ENCODE data around the gene ONECUT1. TPM values are rescaled to one million over a fixed set of nuclear protein-coding genes. Genes with fewer than 3 reads are reported as not detected.

Gene ONECUT1
- total RNA-seq, 1 donor = not detected

- DNase-seq (ENCODE audit: low read depth in 2 of 3, low spot score in 2 of 3) = no peak
These were observed 7.7 kb upstream of the ONECUT1 start for GRCh38 chr15:52797625-52798501.

GRCh38 chr15:52796753-52797520, 6.8 kb upstream of the ONECUT1 start:
- DNase-seq (ENCODE audit: low read depth in 2 of 3, low spot score in 2 of 3) = no peak

- DNase-seq (ENCODE audit: low read depth in 2 of 3, low spot score in 2 of 3) = no peak
These were observed 6.0 kb upstream of the ONECUT1 start for GRCh38 chr15:52796228-52796521.

DNA sequence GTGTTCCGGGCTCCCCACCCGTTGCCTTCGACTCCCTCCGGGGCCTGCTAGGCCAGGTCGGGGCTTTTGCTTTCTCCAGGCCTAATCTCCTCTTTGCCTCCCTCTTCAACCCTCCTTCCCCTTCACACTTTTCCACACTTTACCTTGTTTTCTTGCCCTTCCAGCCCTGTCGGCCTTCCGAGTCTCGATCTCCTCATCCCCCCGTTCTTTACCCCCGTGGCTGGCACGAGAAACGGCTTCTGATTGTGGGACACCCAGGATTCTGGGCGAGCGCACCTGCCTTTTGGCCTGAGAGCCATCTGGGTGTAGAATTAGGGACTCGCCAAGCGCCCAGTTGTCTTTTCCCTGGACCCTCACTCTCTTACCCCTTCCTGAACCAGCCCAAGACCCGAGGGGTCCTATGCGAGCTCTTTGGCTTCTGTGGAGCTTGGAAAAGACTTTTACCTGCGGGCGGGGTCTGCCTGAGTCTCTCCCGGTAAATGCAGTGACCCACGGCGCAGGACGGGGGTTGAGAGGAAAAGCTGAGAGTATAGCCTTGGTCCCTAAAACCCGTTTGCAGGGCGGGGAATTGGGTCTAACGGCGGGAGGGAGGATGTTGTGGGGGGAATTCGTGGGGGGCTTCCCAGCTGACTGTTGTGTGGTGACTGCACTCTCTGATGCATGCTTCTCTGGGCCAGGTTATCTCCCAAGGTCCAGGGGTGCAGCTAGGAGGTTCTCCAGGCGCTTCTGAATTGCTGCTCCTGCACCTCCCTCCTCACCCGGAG, 5.5 kb upstream of the ONECUT1 start:
- no peak for DNase-seq (ENCODE audit: low read depth in 2 of 3, low spot score in 2 of 3)

GRCh38 chr15:52794665-52795463, 4.7 kb upstream of the ONECUT1 start:
- DNase-seq (ENCODE audit: low read depth in 2 of 3, low spot score in 2 of 3) = no peak

DNA sequence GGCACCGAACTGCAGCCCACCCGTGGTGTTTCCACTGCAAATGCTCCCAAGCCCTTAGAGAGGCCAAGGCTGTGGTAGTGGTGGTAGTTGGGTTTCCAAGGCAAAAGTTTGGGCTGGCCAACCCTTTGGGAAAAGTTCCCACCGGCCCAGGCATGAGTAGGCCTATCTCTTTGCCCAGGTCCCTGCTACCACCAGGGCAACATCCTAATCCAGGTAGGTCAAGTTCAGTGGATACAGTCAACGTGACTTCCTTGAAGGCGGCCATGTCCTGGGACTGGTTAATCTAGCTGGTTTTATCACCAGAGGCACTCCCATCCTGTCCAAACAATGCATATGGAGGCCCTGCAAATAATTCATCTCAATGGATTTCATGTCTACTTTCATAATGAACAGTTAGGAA, 1.6 kb upstream of the ONECUT1 start:
- DNase-seq (ENCODE audit: low read depth in 2 of 3, low spot score in 2 of 3) = no peak

GRCh38 chr15:52790941-52791751, 1.0 kb upstream of the ONECUT1 start:
- DNase-seq (ENCODE audit: low read depth in 2 of 3, low spot score in 2 of 3) = no peak

DNA sequence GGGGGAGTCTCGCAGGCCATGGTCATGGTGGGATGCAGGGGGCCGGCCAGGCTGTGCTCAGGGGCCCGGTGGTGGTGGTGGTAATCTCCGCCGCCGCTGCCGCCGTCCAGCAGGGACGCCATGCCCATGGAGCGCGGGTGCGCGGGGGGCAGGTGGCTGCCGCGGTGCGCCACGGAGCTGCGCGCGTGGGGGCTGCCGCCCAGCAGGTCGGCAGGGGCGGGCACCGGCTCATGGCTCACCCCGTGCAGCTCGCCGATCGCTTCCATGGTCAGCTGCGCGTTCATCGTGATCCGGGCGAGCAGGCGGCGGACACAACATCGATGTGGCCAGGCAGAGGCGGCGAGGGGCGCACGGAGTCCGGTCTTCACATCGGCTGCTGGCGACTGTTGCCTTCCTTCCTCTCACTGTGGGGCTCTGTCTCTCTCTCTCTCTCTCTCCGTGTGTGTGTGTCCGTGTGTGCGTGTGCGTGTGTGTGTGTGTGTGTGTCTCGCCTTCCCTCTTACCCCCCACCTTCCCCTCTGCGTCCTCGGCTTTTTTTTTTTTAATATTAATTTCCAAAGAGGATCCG, 451 bp downstream of the ONECUT1 start:
- no peak for DNase-seq (ENCODE audit: low read depth in 2 of 3, low spot score in 2 of 3)

- no peak for DNase-seq (ENCODE audit: low read depth in 2 of 3, low spot score in 2 of 3)
These were observed 1.0 kb downstream of the ONECUT1 start for GRCh38 chr15:52789008-52789600.

GRCh38 chr15:52788099-52788986, 1.8 kb downstream of the ONECUT1 start:
- DNase-seq (ENCODE audit: low read depth in 2 of 3, low spot score in 2 of 3) = no peak

DNA sequence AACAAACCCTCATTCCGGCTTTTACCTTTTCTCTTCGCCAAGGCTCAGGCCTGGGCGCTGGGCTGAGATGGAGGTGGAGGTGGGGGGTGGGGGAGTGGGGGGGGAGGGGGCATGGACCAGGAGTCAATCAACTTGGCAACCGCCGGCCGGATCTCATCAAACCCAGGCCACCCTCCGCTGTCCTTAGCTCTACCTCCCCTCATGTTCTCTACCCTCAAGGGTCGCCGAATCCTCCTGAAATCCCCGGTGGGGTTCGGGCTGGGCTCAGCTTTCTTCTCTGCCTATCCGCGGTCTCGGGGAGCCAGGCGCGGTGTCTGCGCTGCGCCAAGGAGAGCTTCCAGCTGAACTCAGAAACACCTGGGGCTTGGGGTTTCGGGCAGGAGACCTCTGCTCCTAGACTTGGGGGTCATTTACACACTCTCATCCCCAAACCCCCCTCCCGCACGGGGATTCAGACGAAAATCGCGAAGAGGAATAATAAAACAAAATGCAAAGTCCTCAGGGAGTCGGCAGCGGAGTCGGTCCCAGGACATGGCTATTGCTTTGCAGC, 2.5 kb downstream of the ONECUT1 start:
- DNase-seq (ENCODE audit: low read depth in 2 of 3, low spot score in 2 of 3) = no peak

DNA sequence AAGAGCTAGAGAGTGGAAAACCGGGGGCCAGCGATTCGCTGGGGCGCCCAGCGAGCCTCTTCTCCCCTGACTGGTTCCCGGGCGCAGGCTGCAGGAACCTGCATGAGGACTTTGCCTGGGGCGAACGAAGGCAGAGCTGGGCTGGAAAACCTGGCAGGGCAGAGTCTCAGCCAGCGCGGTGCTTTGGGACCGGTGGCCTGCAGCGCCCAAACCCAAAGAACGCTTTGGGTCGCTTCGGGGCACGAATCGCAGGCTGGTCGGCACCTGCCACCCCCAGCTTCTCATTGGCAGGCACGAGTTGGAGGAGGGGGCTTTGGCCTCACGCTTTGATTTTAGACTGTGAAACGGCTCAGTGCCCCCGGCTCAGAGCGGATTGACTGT, 3.0 kb downstream of the ONECUT1 start:
- DNase-seq (ENCODE audit: low read depth in 2 of 3, low spot score in 2 of 3) = no peak

DNA sequence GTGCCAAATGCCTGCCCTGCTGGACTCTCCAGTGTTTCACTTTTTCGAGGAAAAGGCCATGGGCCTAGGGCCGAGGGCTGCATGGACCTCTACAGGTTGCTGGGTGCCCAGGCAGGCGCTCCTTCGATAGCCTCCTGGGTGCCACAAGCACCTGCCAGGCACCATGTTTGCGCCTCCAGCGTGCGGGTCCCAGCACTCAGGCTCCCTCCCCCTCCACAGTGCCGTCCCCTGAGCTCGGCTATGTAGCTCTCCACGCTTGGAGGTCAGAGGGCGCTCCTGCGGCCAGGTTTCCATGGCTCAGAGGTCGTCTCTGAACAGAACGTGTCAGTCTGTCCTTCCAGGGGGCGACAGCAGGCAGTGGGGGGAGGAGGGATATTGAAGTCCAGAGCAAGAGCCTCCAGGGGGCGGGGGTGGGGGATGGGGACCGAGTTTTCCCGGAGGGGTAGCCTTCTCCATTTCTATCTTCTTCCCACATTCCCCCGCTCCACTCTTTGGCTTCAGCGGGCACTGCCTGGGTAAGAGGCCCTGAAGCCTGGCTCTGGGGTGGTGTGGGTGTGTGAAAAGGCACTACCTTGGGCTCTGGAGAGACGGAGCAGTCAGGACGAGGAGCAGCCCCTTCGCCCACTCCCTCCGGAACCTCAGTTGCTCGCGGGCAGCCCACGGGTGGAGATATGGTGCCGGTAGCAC, 3.6 kb downstream of the ONECUT1 start:
- no peak for DNase-seq (ENCODE audit: low read depth in 2 of 3, low spot score in 2 of 3)

DNA sequence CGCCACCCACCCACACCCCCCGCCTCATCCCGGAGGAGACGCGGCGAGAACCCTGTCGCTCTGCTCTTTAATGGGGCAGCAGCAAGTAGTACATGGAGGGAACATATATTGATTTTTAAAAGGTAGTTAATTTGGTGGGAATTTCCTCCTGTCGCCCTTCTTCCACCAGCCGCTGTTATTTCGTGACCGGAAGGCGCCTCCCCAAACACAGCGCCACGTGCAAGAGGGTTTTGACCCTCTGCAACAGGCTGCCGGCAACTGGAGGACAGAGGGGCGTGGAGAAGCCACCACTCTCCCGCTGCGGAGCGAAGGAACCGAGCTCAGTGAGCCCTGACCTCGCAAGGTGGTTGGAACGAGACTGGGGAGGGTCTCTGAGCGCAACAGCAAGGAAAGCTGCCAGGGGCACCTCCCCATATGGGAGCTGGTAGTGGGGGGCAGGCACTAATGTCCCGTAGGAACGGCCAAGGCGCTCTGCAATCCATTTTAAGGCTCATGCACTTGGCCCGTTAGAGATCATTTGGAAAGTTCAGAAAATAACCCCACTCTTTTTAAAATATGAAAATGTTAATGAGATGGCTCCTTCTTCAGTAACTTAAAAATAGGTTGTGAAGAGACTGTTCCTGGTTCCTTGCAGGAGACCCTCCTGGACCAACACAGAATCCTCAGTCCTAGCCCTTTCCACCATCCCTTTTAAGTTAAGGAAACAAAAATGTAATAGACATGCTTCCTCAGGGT, 4.3 kb downstream of the ONECUT1 start:
- DNase-seq (ENCODE audit: low read depth in 2 of 3, low spot score in 2 of 3) = no peak

DNA sequence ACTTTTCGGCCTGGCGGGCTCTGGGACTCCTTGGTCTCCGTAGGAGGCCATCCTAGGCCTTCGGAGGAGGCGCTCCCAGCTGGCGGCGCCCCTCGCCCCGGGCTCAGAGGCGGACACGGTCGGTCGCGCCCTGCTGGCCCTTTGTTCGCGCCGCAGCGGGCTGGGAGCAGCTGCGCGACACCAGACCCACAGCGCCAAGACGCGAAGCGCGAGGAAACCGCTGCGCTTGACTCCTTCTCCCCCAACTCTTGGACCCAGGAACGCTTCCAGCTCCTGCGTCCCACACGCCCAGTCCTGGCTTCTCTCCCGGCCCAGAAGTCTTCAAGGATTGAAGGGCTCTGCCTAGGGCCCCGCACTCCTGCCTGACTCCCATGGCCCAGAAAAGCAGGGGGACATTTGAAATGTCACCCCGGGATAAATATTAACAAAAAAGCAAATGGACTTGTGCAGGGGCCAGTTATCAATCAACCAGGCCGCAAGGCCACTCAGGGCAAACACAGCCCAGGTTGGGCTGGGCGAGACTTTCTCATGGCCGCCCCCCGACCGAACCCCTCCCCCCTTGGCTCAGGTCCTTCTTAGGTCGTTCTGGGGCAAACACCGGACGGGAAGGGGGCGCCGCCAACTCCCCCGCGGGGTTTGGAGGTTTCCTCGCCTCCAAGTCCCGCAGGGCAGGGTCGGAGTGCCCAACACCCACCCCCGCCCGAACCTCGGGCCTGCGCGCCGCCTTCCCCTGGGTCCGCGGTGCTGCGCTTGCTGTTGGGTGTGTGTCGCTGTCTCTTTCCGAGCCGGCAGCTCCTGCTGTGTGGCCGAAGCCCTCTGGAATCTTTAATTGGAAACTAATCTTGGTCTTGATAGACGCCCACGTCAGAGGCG, 5.1 kb downstream of the ONECUT1 start:
- no peak for DNase-seq (ENCODE audit: low read depth in 2 of 3, low spot score in 2 of 3)
